ENCODE measurements around the gene FCAR.

DNA sequence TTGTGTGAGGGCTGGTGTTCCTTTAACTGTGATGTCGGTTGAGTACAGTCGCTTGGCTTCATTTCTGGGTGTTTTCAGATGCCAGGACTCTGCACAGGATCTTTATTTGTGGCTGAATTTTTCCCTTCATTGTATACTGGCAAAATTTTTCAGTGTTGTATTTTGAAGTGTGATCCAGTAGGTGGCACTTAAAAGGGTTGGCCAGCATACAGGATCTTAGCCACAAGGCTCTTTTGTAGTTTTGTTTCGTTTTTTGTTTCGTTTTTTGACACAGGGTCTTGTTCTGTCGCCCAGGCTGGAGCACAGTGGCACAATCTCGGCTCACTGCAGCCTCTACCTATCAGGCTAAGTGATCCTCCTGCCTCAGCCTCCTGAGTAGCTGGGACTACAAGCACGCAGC is 8.7 kb downstream of the FCAR start:
- TF ChIP-seq, protein P1, sequence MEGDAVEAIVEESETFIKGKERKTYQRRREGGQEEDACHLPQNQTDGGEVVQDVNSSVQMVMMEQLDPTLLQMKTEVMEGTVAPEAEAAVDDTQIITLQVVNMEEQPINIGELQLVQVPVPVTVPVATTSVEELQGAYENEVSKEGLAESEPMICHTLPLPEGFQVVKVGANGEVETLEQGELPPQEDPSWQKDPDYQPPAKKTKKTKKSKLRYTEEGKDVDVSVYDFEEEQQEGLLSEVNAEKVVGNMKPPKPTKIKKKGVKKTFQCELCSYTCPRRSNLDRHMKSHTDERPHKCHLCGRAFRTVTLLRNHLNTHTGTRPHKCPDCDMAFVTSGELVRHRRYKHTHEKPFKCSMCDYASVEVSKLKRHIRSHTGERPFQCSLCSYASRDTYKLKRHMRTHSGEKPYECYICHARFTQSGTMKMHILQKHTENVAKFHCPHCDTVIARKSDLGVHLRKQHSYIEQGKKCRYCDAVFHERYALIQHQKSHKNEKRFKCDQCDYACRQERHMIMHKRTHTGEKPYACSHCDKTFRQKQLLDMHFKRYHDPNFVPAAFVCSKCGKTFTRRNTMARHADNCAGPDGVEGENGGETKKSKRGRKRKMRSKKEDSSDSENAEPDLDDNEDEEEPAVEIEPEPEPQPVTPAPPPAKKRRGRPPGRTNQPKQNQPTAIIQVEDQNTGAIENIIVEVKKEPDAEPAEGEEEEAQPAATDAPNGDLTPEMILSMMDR (IDR thresholded peaks at IDR 0.05; ENCODE audit: low read depth, low read length, missing input control): no peak
- TF ChIP-seq EGR1 (IDR thresholded peaks at IDR 0.05; ENCODE audit: low read depth in 2 of 2) (no peak), SP1 (IDR thresholded peaks at IDR 0.05) (no peak), TAF1 (conservative IDR thresholded peaks at IDR 0.05) (no peak), RAD21 (IDR thresholded peaks at IDR 0.05) (no peak), RXRA (IDR thresholded peaks at IDR 0.05) (no peak), NR2F2 (IDR thresholded peaks at IDR 0.05) (no peak)
- TF ChIP-seq, protein P2, sequence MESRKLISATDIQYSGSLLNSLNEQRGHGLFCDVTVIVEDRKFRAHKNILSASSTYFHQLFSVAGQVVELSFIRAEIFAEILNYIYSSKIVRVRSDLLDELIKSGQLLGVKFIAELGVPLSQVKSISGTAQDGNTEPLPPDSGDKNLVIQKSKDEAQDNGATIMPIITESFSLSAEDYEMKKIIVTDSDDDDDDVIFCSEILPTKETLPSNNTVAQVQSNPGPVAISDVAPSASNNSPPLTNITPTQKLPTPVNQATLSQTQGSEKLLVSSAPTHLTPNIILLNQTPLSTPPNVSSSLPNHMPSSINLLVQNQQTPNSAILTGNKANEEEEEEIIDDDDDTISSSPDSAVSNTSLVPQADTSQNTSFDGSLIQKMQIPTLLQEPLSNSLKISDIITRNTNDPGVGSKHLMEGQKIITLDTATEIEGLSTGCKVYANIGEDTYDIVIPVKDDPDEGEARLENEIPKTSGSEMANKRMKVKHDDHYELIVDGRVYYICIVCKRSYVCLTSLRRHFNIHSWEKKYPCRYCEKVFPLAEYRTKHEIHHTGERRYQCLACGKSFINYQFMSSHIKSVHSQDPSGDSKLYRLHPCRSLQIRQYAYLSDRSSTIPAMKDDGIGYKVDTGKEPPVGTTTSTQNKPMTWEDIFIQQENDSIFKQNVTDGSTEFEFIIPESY (IDR thresholded peaks at IDR 0.05): no peak
- TF ChIP-seq, protein P3, sequence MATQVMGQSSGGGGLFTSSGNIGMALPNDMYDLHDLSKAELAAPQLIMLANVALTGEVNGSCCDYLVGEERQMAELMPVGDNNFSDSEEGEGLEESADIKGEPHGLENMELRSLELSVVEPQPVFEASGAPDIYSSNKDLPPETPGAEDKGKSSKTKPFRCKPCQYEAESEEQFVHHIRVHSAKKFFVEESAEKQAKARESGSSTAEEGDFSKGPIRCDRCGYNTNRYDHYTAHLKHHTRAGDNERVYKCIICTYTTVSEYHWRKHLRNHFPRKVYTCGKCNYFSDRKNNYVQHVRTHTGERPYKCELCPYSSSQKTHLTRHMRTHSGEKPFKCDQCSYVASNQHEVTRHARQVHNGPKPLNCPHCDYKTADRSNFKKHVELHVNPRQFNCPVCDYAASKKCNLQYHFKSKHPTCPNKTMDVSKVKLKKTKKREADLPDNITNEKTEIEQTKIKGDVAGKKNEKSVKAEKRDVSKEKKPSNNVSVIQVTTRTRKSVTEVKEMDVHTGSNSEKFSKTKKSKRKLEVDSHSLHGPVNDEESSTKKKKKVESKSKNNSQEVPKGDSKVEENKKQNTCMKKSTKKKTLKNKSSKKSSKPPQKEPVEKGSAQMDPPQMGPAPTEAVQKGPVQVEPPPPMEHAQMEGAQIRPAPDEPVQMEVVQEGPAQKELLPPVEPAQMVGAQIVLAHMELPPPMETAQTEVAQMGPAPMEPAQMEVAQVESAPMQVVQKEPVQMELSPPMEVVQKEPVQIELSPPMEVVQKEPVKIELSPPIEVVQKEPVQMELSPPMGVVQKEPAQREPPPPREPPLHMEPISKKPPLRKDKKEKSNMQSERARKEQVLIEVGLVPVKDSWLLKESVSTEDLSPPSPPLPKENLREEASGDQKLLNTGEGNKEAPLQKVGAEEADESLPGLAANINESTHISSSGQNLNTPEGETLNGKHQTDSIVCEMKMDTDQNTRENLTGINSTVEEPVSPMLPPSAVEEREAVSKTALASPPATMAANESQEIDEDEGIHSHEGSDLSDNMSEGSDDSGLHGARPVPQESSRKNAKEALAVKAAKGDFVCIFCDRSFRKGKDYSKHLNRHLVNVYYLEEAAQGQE (IDR thresholded peaks at IDR 0.05): no peak
- TF ChIP-seq, protein P4, sequence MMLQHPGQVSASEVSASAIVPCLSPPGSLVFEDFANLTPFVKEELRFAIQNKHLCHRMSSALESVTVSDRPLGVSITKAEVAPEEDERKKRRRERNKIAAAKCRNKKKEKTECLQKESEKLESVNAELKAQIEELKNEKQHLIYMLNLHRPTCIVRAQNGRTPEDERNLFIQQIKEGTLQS (IDR thresholded peaks at IDR 0.05): no peak
